ENCODE results near the gene ZSWIM6.

The ZSWIM6 gene

GRCh38 chr5:61563401-61563800 lies 231.3 kb downstream of the ZSWIM6 start:
- no peak for DNase-seq

GRCh38 chr5:61567337-61567736 lies 235.3 kb downstream of the ZSWIM6 start:
- DNase-seq: no peak

GRCh38 chr5:61569353-61569752 lies 237.3 kb downstream of the ZSWIM6 start:
- no peak for DNase-seq

GRCh38 chr5:61570767-61571166 lies 238.7 kb downstream of the ZSWIM6 start:
- no peak for DNase-seq

DNA sequence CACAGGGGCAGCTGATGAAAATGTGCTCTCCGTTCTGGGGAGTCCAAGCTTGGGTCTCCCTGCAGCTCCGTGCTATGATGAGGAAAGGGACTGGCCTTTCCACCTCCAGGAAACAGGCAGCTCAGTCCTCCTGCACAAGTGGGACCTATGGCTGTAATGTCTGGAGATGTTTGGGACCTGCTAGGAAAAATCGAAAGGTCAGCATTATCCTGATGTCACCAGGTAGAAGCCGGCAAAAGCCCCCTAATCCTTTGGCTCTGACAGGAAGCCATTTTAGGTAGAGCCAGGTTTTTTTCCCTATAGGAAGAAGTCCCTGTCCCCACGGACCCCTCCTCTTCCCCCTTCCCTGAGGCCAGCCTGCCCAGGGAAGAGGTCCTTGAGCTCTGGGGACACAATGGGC lies 240.9 kb downstream of the ZSWIM6 start:
- DNase-seq: no peak

GRCh38 chr5:61575103-61575502 lies 243.0 kb downstream of the ZSWIM6 start:
- no peak for DNase-seq

DNA sequence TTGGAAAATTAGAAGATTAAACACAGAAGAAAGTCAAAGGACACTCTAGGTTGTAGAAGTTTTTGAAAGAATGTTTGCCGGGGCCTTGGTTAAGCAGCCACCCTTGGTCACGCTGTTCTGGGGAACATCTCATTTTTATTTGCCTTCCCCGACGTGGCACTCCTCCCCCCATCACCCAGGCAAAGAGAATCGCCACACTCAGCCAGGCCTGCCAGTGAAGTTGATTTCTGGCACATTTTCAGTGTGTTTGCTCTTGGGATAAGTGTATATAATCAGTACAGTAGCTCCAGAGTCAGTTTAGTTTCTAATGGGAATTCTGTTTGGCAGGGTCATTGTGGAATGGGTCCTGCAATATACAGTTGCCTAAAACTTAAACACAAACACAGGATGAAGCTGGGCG lies 243.5 kb downstream of the ZSWIM6 start:
- DNase-seq: no peak

DNA sequence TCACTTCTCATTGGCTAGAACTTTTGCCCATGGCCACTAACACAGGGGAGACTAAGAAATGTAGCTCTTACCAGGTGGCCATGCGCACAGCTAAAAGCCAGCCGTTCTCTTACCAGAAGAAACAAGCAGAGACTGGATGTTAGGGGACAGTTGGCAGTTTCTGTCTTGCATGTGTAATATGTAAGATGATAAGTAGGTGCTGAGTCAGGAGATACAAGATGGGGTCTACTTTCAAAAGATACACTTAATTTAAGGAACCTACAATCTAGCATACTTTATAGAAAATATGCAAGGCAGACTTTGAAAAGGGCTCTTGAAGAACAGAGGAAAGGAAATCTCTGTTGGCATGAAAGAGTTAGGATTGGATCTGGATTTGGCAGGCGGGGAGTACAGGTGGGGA lies 244.5 kb downstream of the ZSWIM6 start:
- no peak for DNase-seq

- DNase-seq: no peak
Observed at GRCh38 chr5:61578858-61579503, 246.9 kb downstream of the ZSWIM6 start.

DNA sequence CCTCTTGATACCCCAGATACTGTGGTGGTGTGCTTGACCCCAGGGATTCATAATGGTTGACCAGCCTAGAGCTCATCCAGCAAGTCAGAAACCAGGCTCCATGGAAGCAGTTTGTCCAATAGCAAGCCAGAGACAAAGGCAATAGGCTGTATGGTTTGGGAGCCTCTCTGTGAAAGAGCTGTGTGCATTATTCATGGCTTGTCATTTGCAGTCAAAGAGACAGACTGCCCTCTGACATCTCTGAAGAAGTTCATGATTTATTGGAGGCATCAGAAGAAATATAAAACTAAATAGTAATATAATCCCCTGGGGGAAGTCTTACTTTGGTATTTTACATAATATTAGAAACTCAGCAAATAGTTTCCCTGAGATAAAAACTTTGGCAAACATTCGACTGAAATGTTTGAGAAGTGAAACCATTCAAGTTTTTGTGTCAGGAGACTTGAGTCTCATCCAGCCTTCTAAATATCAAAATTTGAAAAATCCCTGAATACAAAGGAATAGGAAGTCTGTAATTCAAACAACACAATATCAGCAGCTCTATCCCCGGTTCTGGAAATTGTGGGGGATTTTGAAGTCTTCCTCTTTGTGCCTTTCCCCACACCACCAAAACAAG lies 250.3 kb downstream of the ZSWIM6 start:
- no peak for DNase-seq

DNA sequence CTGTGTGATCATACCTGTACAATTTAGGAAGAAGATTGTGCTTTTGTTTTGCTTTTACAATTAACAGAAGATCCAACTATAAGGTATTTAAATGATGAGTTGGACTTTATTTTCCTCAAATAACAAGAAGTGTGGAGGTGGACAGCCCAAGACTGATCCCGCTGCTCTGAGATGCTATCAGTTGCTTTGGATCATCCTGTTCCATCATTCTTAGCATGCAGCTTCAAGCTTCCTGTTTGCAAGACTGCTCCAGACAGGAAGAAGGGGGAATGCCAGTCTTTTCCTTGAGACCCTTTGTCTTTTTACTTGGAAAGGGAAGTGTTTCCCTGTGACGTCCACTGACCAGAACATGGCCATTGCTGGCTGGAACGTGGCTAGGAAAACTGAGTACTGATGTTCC lies 250.8 kb downstream of the ZSWIM6 start:
- no peak for DNase-seq

GRCh38 chr5:61586096-61587084 lies 254.3 kb downstream of the ZSWIM6 start:
- DNase-seq: no peak

DNA sequence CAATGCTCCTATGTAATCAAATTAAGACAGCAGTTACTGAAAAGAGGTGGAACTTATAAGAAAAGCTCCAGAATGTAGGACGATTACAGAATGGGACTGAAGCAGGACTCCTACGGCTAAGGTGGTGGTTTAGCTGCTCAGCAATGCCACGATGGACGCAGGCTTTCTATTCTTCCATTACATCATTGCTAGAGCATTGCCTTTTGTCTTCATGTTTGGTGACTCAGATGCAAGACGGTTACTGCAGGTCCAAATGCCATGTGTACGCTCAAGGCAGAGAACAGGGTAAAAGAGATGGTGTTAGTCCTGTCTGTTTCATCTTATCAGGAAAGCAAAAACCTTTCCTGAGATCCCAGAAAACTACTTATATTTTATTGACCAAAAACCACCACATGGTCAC lies 255.1 kb downstream of the ZSWIM6 start:
- DNase-seq: no peak

GRCh38 chr5:61588216-61588615 lies 256.2 kb downstream of the ZSWIM6 start:
- DNase-seq: no peak

DNA sequence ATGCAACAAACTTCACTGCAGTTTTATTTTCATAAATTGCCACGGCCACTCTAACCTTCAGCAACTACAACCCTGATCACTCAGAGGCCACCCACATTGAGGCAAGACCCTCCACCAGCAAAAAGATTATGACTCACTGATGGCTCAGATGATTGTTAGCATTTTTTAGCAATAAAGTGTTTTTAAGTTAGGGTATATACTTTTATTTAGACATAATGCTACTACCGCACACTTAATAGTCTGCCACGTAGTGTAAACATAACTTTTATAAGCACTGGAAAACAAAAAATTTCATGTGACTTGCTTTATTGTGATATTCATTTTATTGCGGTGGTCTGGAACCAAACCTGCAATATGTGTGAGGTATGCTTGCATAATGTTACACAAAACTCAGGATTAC lies 257.9 kb downstream of the ZSWIM6 start:
- no peak for DNase-seq

- DNase-seq: no peak
Observed at GRCh38 chr5:61590473-61590872, 258.4 kb downstream of the ZSWIM6 start.

DNA sequence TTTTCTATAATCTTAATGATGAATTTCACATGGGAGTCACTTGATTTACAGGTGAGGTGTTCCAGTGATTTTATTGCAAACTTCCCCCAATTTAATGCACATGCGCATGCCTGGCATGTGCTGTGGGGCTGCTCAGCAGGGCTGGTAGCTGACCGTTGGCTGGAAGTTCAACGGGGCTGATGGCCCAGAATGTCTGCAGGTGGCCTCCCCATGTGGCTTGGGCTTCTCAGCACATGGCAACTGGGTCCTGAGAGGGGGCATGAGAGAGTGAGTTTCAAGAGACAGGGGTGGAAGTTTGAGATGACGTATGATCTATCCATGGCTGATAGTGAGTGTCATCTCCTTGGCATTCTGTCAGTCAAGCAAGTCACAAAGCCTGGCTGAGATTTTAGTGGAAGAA lies 259.8 kb downstream of the ZSWIM6 start:
- no peak for DNase-seq

DNA sequence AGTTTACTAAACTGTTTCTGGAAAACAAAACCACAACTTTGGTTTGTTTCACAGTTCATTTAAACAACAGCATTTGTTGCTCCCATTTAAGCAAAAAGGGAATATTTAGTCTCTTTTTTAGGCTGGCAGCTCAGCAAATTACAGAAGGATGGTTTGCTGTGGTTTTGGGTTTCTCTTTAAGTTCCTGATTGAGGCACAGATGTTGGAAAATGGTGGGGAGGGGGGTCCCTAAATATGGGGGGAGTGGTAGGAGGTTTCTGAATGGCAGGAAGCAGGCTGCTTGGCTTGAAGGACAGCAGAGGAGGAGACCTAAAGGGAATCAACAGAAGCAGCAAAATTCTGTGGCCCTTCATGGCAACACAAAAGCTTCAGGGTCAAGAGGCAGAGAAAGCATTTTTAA lies 263.4 kb downstream of the ZSWIM6 start:
- no peak for DNase-seq
